ENCODE measurements around the gene STARD3.

STARD3 gene

GRCh38 chr17:39617446-39618245 is 19.3 kb upstream of the STARD3 start:
- Histone ChIP-seq H3K4me1 (ENCODE audit: insufficient read depth, low read length, poor library complexity, severe bottlenecking) (peaks cover 21% of the 10 kb centered on the region), H3K9me3 (ENCODE audit: insufficient read depth, low read depth, low read length) (no peaks in the 10 kb centered on the region), H3K9ac (ENCODE audit: low read depth, low read length, poor library complexity, severe bottlenecking) (peak overlapping the region; percentile 91), H3K4me3 (ENCODE audit: low read length, poor library complexity, severe bottlenecking) (peak overlapping the region; percentile 90), H3K27me3 (ENCODE audit: insufficient read depth, low read length, poor library complexity, severe bottlenecking) (no peaks in the 10 kb centered on the region), H4K20me1 (ENCODE audit: insufficient read depth, low read length, poor library complexity, severe bottlenecking) (no peaks in the 10 kb centered on the region), H2AFZ (ENCODE audit: low read length) (peak overlapping the region; percentile 99), H3K36me3 (ENCODE audit: insufficient read depth, low read length) (no peaks in the 10 kb centered on the region), H3K4me2 (ENCODE audit: low read depth, low read length, poor library complexity, severe bottlenecking) (peak overlapping the region; percentile 87), H3F3A (ENCODE audit: low read depth) (no peaks in the 10 kb centered on the region), H3K79me2 (ENCODE audit: insufficient read depth, low read length) (no peaks in the 10 kb centered on the region), H3K9me2 (replicated peaks; ENCODE audit: low read depth, low read length) (no peaks in the 10 kb centered on the region)
- TF ChIP-seq EZH2phosphoT487 (IDR thresholded peaks at IDR 0.05; ENCODE audit: borderline replicate concordance), result no peak
- TF ChIP-seq CTCF (conservative IDR thresholded peaks at IDR 0.05; ENCODE audit: low read length), result no peak

- Histone ChIP-seq H3F3A (ENCODE audit: low read depth) (no peaks in the 10 kb centered on the region), H3K9ac (ENCODE audit: low read depth, low read length, poor library complexity, severe bottlenecking) (peak overlapping the region; percentile 91), H3K27me3 (ENCODE audit: insufficient read depth, low read length, poor library complexity, severe bottlenecking) (no peaks in the 10 kb centered on the region), H3K4me1 (ENCODE audit: insufficient read depth, low read length, poor library complexity, severe bottlenecking) (peaks cover 25% of the 10 kb centered on the region), H3K4me2 (ENCODE audit: low read depth, low read length, poor library complexity, severe bottlenecking) (peak overlapping the region; percentile 87), H4K20me1 (ENCODE audit: insufficient read depth, low read length, poor library complexity, severe bottlenecking) (no peaks in the 10 kb centered on the region), H3K4me3 (ENCODE audit: low read length, poor library complexity, severe bottlenecking) (peak overlapping the region; percentile 90), H3K79me2 (ENCODE audit: insufficient read depth, low read length) (no peaks in the 10 kb centered on the region), H3K36me3 (ENCODE audit: insufficient read depth, low read length) (no peaks in the 10 kb centered on the region), H3K9me3 (ENCODE audit: insufficient read depth, low read depth, low read length) (no peaks in the 10 kb centered on the region), H3K9me2 (replicated peaks; ENCODE audit: low read depth, low read length) (no peaks in the 10 kb centered on the region), H2AFZ (ENCODE audit: low read length) (peak overlapping the region; percentile 99)
- TF ChIP-seq CTCF (conservative IDR thresholded peaks at IDR 0.05; ENCODE audit: low read length) (no peak), EZH2phosphoT487 (IDR thresholded peaks at IDR 0.05; ENCODE audit: borderline replicate concordance) (no peak)
Measured at GRCh38 chr17:39618246-39618913, 18.6 kb upstream of the STARD3 start.

- Histone ChIP-seq H3F3A (ENCODE audit: low read depth) (no peaks in the 10 kb centered on the region), H3K9ac (ENCODE audit: low read depth, low read length, poor library complexity, severe bottlenecking) (peak overlapping the region; percentile 91), H4K20me1 (ENCODE audit: insufficient read depth, low read length, poor library complexity, severe bottlenecking) (no peaks in the 10 kb centered on the region), H3K79me2 (ENCODE audit: insufficient read depth, low read length) (no peaks in the 10 kb centered on the region), H3K4me3 (ENCODE audit: low read length, poor library complexity, severe bottlenecking) (peak overlapping the region; percentile 90), H3K4me1 (ENCODE audit: insufficient read depth, low read length, poor library complexity, severe bottlenecking) (peaks cover 25% of the 10 kb centered on the region), H3K4me2 (ENCODE audit: low read depth, low read length, poor library complexity, severe bottlenecking) (peak overlapping the region; percentile 87), H2AFZ (ENCODE audit: low read length) (peak overlapping the region; percentile 99), H3K27me3 (ENCODE audit: insufficient read depth, low read length, poor library complexity, severe bottlenecking) (no peaks in the 10 kb centered on the region), H3K36me3 (ENCODE audit: insufficient read depth, low read length) (no peaks in the 10 kb centered on the region), H3K9me2 (replicated peaks; ENCODE audit: low read depth, low read length) (no peaks in the 10 kb centered on the region), H3K9me3 (ENCODE audit: insufficient read depth, low read depth, low read length) (no peaks in the 10 kb centered on the region)
- TF ChIP-seq CTCF (conservative IDR thresholded peaks at IDR 0.05; ENCODE audit: low read length) (no peak), EZH2phosphoT487 (IDR thresholded peaks at IDR 0.05; ENCODE audit: borderline replicate concordance) (no peak)
Measured at GRCh38 chr17:39618956-39619785, 17.8 kb upstream of the STARD3 start.
